Adrenal gland (tissue), 5 donors: ENCODE measurements around the gene UBE2M.

Experiments
- POLR2A ChIP-seq, 2 donors: fragments of 450-650 bp; IDR thresholded peaks; one replicate each; pipeline ENCODE4 v1.6.1; 2017; ENCODE audit warnings: antibody characterized with exemption in 2 of 2, mild to moderate bottlenecking in 2 of 2, moderate library complexity in 1 of 2
- TF ChIP-seq, protein P1 (sequence below), 6 experiments: fragments of 450-650 bp in 4 of 6; fragments of 200-600 bp in 2 of 6; sonication (generic) in 1 of 6; IDR thresholded peaks; 1 replicate in 5 of 6; 2 replicates in 1 of 6; pipeline versions ENCODE4 v1.5.1 to v1.8.0; 2016 to 2021; ENCODE audit warnings: antibody characterized with exemption in 6 of 6, mild to moderate bottlenecking in 2 of 6, moderate library complexity in 1 of 6
- donor health status: DM: no; HTN: no; CAD: no.

DNA sequence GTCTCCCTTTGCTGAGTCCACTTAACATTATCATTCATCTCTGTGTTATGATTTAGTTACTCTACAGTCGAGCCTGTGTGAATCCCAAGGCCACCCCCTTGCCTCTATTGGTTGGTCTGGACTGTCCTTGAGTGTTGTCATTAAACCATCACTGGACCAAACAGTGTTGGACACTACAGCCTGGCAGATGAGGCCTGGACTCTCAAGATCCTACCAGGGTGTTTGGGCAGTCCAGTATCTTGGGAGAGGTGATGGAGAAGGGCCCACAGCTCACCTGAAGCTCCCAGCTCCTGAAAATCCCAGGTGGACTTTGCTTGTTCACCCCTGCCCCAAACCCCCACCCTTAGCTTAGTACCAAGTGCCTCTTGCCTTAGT lies 7.3 kb downstream of the UBE2M start:
- no peak for TF ChIP-seq POLR2A (IDR thresholded peaks at IDR 0.05)
- TF ChIP-seq, protein P1, sequence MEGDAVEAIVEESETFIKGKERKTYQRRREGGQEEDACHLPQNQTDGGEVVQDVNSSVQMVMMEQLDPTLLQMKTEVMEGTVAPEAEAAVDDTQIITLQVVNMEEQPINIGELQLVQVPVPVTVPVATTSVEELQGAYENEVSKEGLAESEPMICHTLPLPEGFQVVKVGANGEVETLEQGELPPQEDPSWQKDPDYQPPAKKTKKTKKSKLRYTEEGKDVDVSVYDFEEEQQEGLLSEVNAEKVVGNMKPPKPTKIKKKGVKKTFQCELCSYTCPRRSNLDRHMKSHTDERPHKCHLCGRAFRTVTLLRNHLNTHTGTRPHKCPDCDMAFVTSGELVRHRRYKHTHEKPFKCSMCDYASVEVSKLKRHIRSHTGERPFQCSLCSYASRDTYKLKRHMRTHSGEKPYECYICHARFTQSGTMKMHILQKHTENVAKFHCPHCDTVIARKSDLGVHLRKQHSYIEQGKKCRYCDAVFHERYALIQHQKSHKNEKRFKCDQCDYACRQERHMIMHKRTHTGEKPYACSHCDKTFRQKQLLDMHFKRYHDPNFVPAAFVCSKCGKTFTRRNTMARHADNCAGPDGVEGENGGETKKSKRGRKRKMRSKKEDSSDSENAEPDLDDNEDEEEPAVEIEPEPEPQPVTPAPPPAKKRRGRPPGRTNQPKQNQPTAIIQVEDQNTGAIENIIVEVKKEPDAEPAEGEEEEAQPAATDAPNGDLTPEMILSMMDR (IDR thresholded peaks at IDR 0.05), result no peak
